ENCODE data around the gene MUC6.

The MUC6 gene

DNA sequence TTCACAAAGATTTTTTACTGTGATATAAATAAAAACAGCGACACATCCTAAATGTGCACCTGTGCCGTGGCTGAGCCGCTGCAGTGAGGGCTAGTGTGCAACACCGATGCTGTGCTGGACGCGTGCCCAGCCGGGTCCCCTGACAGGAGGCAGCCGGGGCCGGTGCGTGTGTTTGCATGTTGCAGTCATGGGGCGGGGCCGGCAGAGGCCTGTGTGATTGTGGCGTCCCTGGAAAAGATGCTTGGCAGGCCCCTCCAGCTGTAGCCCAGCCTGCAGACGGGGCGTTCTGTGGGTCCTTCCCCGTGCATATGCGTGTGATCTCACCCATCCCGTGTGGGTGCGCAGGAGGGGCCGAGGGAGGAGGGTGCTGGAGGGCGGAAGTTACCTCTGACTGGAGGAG lies 30.6 kb downstream of the MUC6 start:
- TF ChIP-seq EGR1 (IDR thresholded peaks at IDR 0.05): no peak
- TF ChIP-seq YY1 (IDR thresholded peaks at IDR 0.05; ENCODE audit: low read depth): no peak
- no peak for TF ChIP-seq TCF12 (IDR thresholded peaks at IDR 0.05; ENCODE audit: low read depth)
- TF ChIP-seq CEBPB (IDR thresholded peaks at IDR 0.05): no peak
- no peak for TF ChIP-seq CREB1 (IDR thresholded peaks at IDR 0.05; ENCODE audit: low read depth)
- TF ChIP-seq TEAD4 (IDR thresholded peaks at IDR 0.05): no peak

DNA sequence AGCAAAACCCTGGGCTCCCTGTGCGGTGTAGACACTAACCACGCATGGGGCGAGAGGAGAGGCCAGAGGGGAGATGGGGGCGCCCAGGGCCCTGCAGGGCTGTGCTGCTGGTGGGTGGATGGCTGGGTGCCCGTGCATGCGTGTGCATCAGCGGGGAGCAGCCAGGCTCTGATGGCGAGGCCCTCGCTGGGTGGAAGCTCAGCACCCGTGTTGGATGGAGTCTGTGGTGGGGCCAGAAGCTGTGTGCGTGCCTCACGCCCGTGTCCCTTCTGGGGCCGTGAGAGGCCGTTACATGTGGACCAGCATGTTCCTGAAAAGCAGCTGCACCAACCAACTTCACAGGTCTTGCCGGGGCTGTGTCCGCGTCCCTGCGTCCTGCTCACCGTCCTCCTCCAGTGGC lies 33.4 kb downstream of the MUC6 start:
- no peak for TF ChIP-seq CREB1 (IDR thresholded peaks at IDR 0.05; ENCODE audit: low read depth)
- no peak for TF ChIP-seq RAD21 (IDR thresholded peaks at IDR 0.05; ENCODE audit: low read depth)
- TF ChIP-seq EGR1 (IDR thresholded peaks at IDR 0.05): no peak
- TF ChIP-seq TAF1 (IDR thresholded peaks at IDR 0.05; ENCODE audit: low read depth): no peak
- TF ChIP-seq CEBPB (IDR thresholded peaks at IDR 0.05): no peak
- TF ChIP-seq TCF12 (IDR thresholded peaks at IDR 0.05; ENCODE audit: low read depth): no peak
- TF ChIP-seq, protein P1, sequence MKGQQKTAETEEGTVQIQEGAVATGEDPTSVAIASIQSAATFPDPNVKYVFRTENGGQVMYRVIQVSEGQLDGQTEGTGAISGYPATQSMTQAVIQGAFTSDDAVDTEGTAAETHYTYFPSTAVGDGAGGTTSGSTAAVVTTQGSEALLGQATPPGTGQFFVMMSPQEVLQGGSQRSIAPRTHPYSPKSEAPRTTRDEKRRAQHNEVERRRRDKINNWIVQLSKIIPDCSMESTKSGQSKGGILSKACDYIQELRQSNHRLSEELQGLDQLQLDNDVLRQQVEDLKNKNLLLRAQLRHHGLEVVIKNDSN (IDR thresholded peaks at IDR 0.05): no peak
- no peak for TF ChIP-seq NFIC (IDR thresholded peaks at IDR 0.05)
- no peak for TF ChIP-seq YY1 (IDR thresholded peaks at IDR 0.05; ENCODE audit: low read depth)
- TF ChIP-seq TEAD4 (IDR thresholded peaks at IDR 0.05): no peak
- no peak for TF ChIP-seq FOXM1 (IDR thresholded peaks at IDR 0.05; ENCODE audit: borderline replicate concordance, low read depth)

DNA sequence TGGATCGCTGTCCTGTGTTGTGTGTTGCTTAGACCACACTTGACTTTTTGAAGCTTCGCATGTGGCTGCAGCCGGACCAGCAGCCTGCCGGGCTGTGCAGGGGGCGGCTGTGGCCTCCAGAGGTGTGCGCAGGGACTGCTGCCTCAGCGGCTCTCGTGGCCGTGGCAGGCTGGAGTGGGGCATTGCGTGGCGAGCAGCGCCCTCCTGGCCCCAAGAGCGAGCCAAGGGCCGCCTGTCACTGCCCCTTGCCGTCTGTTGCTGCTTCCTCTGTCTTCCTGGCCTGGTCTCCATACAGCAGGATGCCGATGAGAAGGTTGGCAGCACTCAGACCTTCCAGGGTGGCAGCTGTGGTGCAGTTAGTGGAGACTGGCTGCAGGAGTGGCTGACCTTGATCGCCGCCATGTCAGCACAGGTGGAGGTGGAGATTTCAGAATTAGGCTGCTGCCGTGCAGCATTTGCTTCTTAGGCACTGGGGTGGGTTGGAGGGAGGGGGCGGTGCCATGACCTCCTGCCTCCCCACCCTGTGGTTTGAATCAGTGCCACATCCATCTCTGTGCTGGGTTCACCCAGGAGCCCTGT lies 34.0 kb downstream of the MUC6 start:
- TF ChIP-seq RAD21 (IDR thresholded peaks at IDR 0.05; ENCODE audit: low read depth) (no peak), ZBTB7A (IDR thresholded peaks at IDR 0.05; ENCODE audit: low read depth) (no peak), TEAD4 (IDR thresholded peaks at IDR 0.05) (no peak), TAF1 (IDR thresholded peaks at IDR 0.05; ENCODE audit: low read depth) (no peak), CREB1 (IDR thresholded peaks at IDR 0.05; ENCODE audit: low read depth) (no peak), EP300 (IDR thresholded peaks at IDR 0.05; ENCODE audit: borderline replicate concordance) (no peak)
- TF ChIP-seq, protein P2, sequence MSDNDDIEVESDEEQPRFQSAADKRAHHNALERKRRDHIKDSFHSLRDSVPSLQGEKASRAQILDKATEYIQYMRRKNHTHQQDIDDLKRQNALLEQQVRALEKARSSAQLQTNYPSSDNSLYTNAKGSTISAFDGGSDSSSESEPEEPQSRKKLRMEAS (IDR thresholded peaks at IDR 0.05): no peak
- TF ChIP-seq, protein P3, sequence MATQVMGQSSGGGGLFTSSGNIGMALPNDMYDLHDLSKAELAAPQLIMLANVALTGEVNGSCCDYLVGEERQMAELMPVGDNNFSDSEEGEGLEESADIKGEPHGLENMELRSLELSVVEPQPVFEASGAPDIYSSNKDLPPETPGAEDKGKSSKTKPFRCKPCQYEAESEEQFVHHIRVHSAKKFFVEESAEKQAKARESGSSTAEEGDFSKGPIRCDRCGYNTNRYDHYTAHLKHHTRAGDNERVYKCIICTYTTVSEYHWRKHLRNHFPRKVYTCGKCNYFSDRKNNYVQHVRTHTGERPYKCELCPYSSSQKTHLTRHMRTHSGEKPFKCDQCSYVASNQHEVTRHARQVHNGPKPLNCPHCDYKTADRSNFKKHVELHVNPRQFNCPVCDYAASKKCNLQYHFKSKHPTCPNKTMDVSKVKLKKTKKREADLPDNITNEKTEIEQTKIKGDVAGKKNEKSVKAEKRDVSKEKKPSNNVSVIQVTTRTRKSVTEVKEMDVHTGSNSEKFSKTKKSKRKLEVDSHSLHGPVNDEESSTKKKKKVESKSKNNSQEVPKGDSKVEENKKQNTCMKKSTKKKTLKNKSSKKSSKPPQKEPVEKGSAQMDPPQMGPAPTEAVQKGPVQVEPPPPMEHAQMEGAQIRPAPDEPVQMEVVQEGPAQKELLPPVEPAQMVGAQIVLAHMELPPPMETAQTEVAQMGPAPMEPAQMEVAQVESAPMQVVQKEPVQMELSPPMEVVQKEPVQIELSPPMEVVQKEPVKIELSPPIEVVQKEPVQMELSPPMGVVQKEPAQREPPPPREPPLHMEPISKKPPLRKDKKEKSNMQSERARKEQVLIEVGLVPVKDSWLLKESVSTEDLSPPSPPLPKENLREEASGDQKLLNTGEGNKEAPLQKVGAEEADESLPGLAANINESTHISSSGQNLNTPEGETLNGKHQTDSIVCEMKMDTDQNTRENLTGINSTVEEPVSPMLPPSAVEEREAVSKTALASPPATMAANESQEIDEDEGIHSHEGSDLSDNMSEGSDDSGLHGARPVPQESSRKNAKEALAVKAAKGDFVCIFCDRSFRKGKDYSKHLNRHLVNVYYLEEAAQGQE (IDR thresholded peaks at IDR 0.05; ENCODE audit: low read depth): no peak

DNA sequence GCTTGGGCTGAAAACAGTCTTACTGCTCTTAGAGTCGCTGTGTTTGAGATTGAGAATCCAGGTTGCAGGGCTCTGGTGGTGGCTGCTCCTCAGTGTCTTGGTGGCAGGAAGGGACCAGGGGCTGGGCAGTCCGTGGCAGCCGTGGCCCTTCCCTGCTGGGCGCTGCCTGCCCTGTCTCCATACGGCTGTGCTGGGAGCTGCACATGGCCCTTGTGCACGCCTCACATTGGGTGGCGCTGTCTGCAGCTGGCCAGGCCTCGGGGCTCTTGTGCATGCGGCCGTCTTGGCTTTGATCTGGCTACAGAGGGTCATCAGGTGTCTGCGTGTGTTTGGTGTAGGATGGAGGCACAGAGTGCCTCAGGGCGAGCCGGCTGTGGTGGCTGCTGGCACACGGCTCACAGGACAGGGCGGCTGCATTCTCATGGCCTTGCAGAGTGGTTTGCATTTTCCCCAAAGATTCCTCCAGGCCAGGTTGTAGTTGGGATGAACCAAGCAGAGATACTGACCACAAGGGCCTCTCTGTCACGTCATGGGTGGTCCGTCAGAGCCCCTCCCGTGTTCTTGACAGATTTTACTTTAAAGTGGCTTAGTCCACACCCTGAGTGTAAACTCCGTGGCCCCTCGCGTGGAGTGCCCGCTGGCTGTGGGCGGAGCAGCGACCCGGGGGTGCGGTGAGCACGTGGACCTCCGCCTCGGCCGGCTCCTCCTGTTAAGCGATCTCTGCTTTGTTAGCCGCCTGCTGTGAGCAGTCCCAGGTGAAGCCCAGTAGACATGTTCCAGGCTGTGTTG lies 34.7 kb downstream of the MUC6 start:
- TF ChIP-seq TEAD4 (IDR thresholded peaks at IDR 0.05) (no peak), NFIC (IDR thresholded peaks at IDR 0.05) (no peak), EGR1 (IDR thresholded peaks at IDR 0.05) (no peak), ZBTB7A (IDR thresholded peaks at IDR 0.05; ENCODE audit: low read depth) (no peak), TAF1 (IDR thresholded peaks at IDR 0.05; ENCODE audit: low read depth) (no peak), CEBPB (IDR thresholded peaks at IDR 0.05) (no peak)
- TF ChIP-seq, protein P1 (IDR thresholded peaks at IDR 0.05): no peak
- TF ChIP-seq, protein P3 (IDR thresholded peaks at IDR 0.05; ENCODE audit: low read depth): no peak

DNA sequence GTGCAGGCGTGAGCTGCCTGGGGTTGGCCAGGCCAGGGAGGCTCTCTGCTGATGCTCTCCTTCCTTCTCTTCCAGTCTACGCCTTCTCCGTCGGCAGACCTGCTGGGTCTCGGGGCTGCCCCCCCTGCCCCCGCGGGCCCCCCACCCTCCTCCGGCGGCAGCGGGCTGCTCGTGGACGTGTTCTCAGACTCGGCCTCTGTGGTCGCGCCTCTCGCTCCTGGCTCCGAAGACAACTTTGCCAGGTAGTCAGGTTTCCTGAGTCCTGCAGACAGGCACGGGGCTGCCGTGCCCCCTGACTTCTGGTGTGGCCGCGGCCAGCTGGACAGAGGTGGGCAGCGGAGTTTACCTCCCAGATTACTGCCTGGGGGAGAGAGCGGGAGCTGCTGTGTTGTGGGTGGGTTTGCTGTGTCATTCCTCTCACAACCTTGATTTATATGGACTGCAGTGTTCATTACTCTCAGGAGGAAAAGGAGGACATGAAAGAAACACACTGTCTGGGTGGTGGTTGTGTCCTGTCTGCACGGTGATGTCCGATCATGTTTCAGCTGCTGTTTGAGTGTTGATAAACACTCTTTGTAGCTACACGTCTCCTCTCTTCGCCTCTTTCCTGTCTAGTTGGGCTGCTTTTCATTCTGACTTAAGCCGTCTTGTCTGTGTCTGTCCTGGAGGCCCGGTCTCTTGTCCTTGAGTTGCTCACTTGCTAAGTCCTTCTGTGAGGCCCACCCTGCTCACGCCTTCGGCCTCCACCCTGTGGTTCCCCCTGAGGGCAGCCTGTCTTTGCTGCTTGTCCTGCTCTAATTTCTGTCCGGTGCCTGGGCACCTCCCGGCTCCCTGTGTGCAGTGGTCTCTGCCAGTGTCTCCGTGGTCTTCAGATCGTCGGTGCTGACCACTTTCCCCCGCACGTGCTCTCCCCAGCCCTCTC lies 35.9 kb downstream of the MUC6 start:
- TF ChIP-seq TCF12 (IDR thresholded peaks at IDR 0.05; ENCODE audit: low read depth): no peak
- TF ChIP-seq TEAD4 (IDR thresholded peaks at IDR 0.05): no peak
- TF ChIP-seq TAF1 (IDR thresholded peaks at IDR 0.05; ENCODE audit: low read depth): no peak
- TF ChIP-seq CREB1 (IDR thresholded peaks at IDR 0.05; ENCODE audit: low read depth): no peak
- TF ChIP-seq, protein P3 (IDR thresholded peaks at IDR 0.05; ENCODE audit: low read depth): no peak
- TF ChIP-seq EP300 (IDR thresholded peaks at IDR 0.05; ENCODE audit: borderline replicate concordance): no peak
- TF ChIP-seq, protein P2 (IDR thresholded peaks at IDR 0.05): no peak
- TF ChIP-seq NFIC (IDR thresholded peaks at IDR 0.05): no peak
- TF ChIP-seq, protein P1 (IDR thresholded peaks at IDR 0.05): no peak
- no peak for TF ChIP-seq ZBTB7A (IDR thresholded peaks at IDR 0.05; ENCODE audit: low read depth)
- TF ChIP-seq FOXM1 (IDR thresholded peaks at IDR 0.05; ENCODE audit: borderline replicate concordance, low read depth): no peak
- TF ChIP-seq YY1 (IDR thresholded peaks at IDR 0.05; ENCODE audit: low read depth): no peak
- TF ChIP-seq CEBPB (IDR thresholded peaks at IDR 0.05): no peak
- TF ChIP-seq EGR1 (IDR thresholded peaks at IDR 0.05): no peak
- no peak for TF ChIP-seq RAD21 (IDR thresholded peaks at IDR 0.05; ENCODE audit: low read depth)

Measured in Ishikawa (cell line).